ENCODE measurements around the gene DBET. TPM values are rescaled to one million over a fixed set of nuclear protein-coding genes. Genes with fewer than 3 reads are reported as not detected.
"Not testable (repeated sequence)": the region's sequence is repeated elsewhere in the genome, so short reads cannot be mapped to it uniquely, and the experiment has no call there.

The DBET gene
- total and polyA plus RNA-seq, 2 of the 4 experiments (the other 2 are of a cell fraction) = not detected

DNA sequence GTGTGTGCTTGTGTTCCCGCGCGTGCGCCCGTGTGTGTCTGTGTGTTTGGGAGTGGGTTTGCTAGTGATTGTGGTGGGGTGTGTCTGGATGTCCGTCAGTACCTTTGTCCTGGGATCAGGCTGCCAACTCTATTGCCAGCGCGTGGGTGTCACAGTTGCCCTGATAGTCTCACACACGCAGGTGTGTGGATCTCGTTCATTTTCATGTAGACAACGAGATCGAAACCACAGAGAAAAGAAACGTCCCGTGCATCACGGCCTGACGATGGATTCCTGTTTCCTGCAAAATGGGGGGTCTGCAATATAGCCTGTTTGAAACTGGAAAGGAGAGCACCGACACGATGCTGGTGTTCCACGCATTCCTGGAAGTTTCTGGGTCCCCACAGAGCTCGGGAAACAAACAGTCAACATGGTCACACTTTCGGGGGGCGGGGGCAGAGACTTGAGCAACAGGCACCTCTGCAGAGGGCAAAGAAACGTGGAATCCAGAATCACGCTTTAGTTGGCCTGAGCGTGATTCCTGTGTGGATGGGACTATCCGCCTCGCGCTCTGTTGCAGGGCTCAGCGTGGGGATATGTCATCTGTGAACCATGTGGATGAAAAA is 44.3 kb upstream of the DBET start:
- H3K27me3 ChIP-seq (ENCODE audit: control insufficient read depth, insufficient read depth, low read length) = peaks cover 61% of the 10 kb centered on the region
- H4K8ac ChIP-seq (ENCODE audit: low read depth in 2 of 2, low read length in 2 of 2); H3K4me1 ChIP-seq (ENCODE audit: control insufficient read depth, insufficient read depth, low read length); H3K9ac ChIP-seq (ENCODE audit: low read depth, low read length); H3K36me3 ChIP-seq (ENCODE audit: control insufficient read depth, insufficient read depth, low read length); H3K14ac ChIP-seq (replicated peaks; ENCODE audit: low read depth, low read length); H3K79me1 ChIP-seq (ENCODE audit: low read depth in 1 of 2, low read length in 2 of 2); CTCF ChIA-PET; H2BK15ac ChIP-seq (ENCODE audit: low read depth, low read length); H4K5ac ChIP-seq (ENCODE audit: low read depth, low read length); H2AK5ac ChIP-seq (ENCODE audit: low read depth, low read length); H3K9me1 ChIP-seq (ENCODE audit: insufficient read depth, low read length); H3K23ac ChIP-seq (ENCODE audit: low read depth, low read length); H3K4me3 ChIP-seq (ENCODE audit: insufficient read depth, low read depth, low read length); H3K4ac ChIP-seq (ENCODE audit: low read depth, low read length); DNase-seq; intact Hi-C loops (cut with micrococcal nuclease); ATAC-seq (ENCODE audit: low read depth); H3K4me2 ChIP-seq (ENCODE audit: low read depth, low read length); H3K56ac ChIP-seq (ENCODE audit: extremely low read depth, insufficient read depth, low read length); in situ Hi-C loops (cut with MboI; ENCODE audit: low sequenced_read_pairs); dilution Hi-C loops (cut with HindIII; ENCODE audit: low sequenced_read_pairs, unreplicated experiment); H2BK20ac ChIP-seq (ENCODE audit: low read depth, low read length); H2AFZ ChIP-seq (replicated peaks; ENCODE audit: low read length, poor library complexity); H4K20me1 ChIP-seq (ENCODE audit: insufficient read depth, low read length); H3K27ac ChIP-seq (ENCODE audit: insufficient read depth, low read length); H2BK120ac ChIP-seq (ENCODE audit: low read depth, low read length); H3K9me3 ChIP-seq (ENCODE audit: control insufficient read depth, insufficient read depth, low read length); H3K18ac ChIP-seq (ENCODE audit: low read depth, low read length); POLR2A ChIA-PET (ENCODE audit: unreplicated experiment); H2BK5ac ChIP-seq (ENCODE audit: low read depth, low read length, poor library complexity, severe bottlenecking); H4K91ac ChIP-seq (ENCODE audit: insufficient read depth, low read depth, low read length); H2AK9ac ChIP-seq (replicated peaks; ENCODE audit: low read depth, low read length, poor library complexity); BruUV-seq (replicated peaks): not testable (repeated sequence)
- WGBS, 2 experiments (ENCODE audit: extremely low coverage in 2 of 2, insufficient read length in 1 of 2) = 20% methylated on average over 14 of the region's 29 CpGs; no CpG with 5 or more reads in 1 of the 2 experiments
